K562 (cell line): ENCODE data around the gene PRSS22. TPM values are rescaled to one million over a fixed set of nuclear protein-coding genes. Genes with fewer than 3 reads are reported as not detected.

Experiments used
- BACH1 ChIP-seq: fragments of 200-800 bp; sonication (Bioruptor generic); IDR thresholded peaks from 2 replicates; pipeline ENCODE4 v1.6.1; 2016; ENCODE audit warnings: missing genetic modification characterization, missing compliant biosample characterization
- CBX1 ChIP-seq: sonication (generic); IDR thresholded peaks from 2 replicates; pipeline ENCODE4 v1.6.1; 2016; ENCODE audit warnings: antibody characterized with exemption, low read depth, mild to moderate bottlenecking
- CEBPZ ChIP-seq: fragments of 150-350 bp; IDR thresholded peaks from 2 replicates; pipeline ENCODE4 v1.6.1; 2014; ENCODE audit warnings: low read depth, mild to moderate bottlenecking, low read length, borderline replicate concordance
- ERF ChIP-seq: fragments of 450-650 bp; formaldehyde crosslinking; IDR thresholded peaks from 2 replicates; pipeline ENCODE4 v1.4.0; 2020; ENCODE audit warnings: mild to moderate bottlenecking, mixed read lengths
- JUNB ChIP-seq: fragments of 450-650 bp; formaldehyde crosslinking; conservative IDR thresholded peaks from 2 replicates; pipeline ENCODE4 v1.4.0; 2020; ENCODE audit warnings: mild to moderate bottlenecking
- JUND ChIP-seq, 2 experiments: IDR thresholded peaks; 2 replicates in 1 of 2; 3 replicates in 1 of 2; pipeline ENCODE4 v1.6.1; 2011; ENCODE audit warnings: borderline replicate concordance in 2 of 2, low read depth in 2 of 2, low read length in 2 of 2, improper control_type of control experiment in 1 of 2, missing biosample characterization in 1 of 2, missing genetic modification characterization in 1 of 2, missing genetic modification reagents in 1 of 2
- KDM1A ChIP-seq, 2 experiments: fragments of 450-650 bp; IDR thresholded peaks; 2 replicates each; pipeline ENCODE4 v1.6.1; 2016; ENCODE audit warnings: mild to moderate bottlenecking in 2 of 2
- MXI1 ChIP-seq: IDR thresholded peaks from 2 replicates; pipeline ENCODE4 v1.6.1; 2011; ENCODE audit warnings: low read depth, mild to moderate bottlenecking, improper control_type of control experiment, low read length
- PBX2 ChIP-seq, 2 experiments: IDR thresholded peaks in 1 of 2; conservative IDR thresholded peaks in 1 of 2; 2 replicates each; pipeline ENCODE4 v1.6.1; 2016; ENCODE audit warnings: low read depth in 2 of 2, mild to moderate bottlenecking in 1 of 2, missing compliant biosample characterization in 1 of 2, missing genetic modification characterization in 1 of 2, moderate library complexity in 1 of 2
- PML ChIP-seq: IDR thresholded peaks from 2 replicates; pipeline ENCODE4 v1.6.1; 2012; ENCODE audit warnings: low read length, inconsistent platforms
- POLR3A ChIP-seq: IDR thresholded peaks from 2 replicates; pipeline ENCODE4 v1.6.1; 2011; ENCODE audit warnings: borderline replicate concordance, mild to moderate bottlenecking, moderate library complexity; ENCODE audit not compliant: insufficient read length, insufficient read depth; ENCODE audit errors: extremely low read depth
- TAF9B ChIP-seq: fragments of 450-650 bp; IDR thresholded peaks from 2 replicates; pipeline ENCODE4 v1.6.1; 2018; ENCODE audit warnings: mild to moderate bottlenecking; ENCODE audit not compliant: partially characterized antibody
- TAL1 ChIP-seq: fragments of 450-650 bp; IDR thresholded peaks from 2 replicates; pipeline ENCODE4 v1.6.1; 2016; ENCODE audit warnings: mild to moderate bottlenecking
- TFAP4 ChIP-seq: sonication (generic); formaldehyde crosslinking; IDR thresholded peaks from 2 replicates; pipeline ENCODE4 v1.8.0; 2022; ENCODE audit warnings: missing genetic modification reagents, mild to moderate bottlenecking, moderate library complexity, borderline replicate concordance
- ZNF174 ChIP-seq: fragments of 250-450 bp; sonication (Bioruptor Pico); IDR thresholded peaks from 2 replicates; pipeline ENCODE4 v1.4.0; 2020; ENCODE audit warnings: mild to moderate bottlenecking
- ZNF175 ChIP-seq: fragments of 200-800 bp; sonication (Bioruptor generic); IDR thresholded peaks from 2 replicates; pipeline ENCODE4 v1.6.1; 2016; ENCODE audit warnings: low read depth, mild to moderate bottlenecking, missing genetic modification characterization, missing compliant biosample characterization
- ZNF444 ChIP-seq: fragments of 250-450 bp; sonication (Bioruptor Pico); IDR thresholded peaks from 2 replicates; pipeline ENCODE4 v1.4.0; 2020; ENCODE audit warnings: mild to moderate bottlenecking, moderate library complexity
- ZNF551 ChIP-seq: fragments of 250-450 bp; sonication (Bioruptor Pico); IDR thresholded peaks from 2 replicates; pipeline ENCODE4 v1.5.0; 2021; ENCODE audit warnings: mild to moderate bottlenecking, moderate library complexity
- ZNF583 ChIP-seq: fragments of 250-450 bp; sonication (Bioruptor Pico); IDR thresholded peaks from 2 replicates; pipeline ENCODE4 v1.4.0; 2020
- ZNF766 ChIP-seq: fragments of 200-800 bp; sonication (Bioruptor generic); conservative IDR thresholded peaks from 2 replicates; pipeline ENCODE4 v1.6.1; 2016; ENCODE audit warnings: missing genetic modification characterization, missing compliant biosample characterization
- polyA plus RNA-seq, 8 experiments: library from polyadenylated mRNA; depleted of rRNA in 4 of 8; stranded (reverse) in 5 of 8; unstranded in 3 of 8; fragments of >200 nt; fragmentation: Nextera tagmentation in 2 of 8; fragmentation: Illumina TruSeq in 1 of 8; extraction: Ambion mirVana in 2 of 8; extraction: Trizol in 1 of 8; gene quantifications; 2 replicates each; pipeline versions ENCODE4 v1.2.1 to v1.2.3, GENCODE V29; 2011 to 2014; ENCODE audit warnings: inconsistent platforms in 1 of 8, missing spikeins in 1 of 8
- total RNA-seq, 7 experiments: library from RNA; depleted of rRNA in 6 of 7; stranded (reverse); fragments of >200 nt in 6 of 7; fragmentation: Illumina TruSeq in 2 of 7; extraction: Trizol in 2 of 7; gene quantifications; 2 replicates each; pipeline versions ENCODE4 v1.2.1 to v1.2.3, GENCODE V29; 2011 to 2021; ENCODE audit warnings: low replicate concordance in 1 of 7

Gene PRSS22
- total and polyA plus RNA-seq, 9 of the 15 experiments (the other 6 are each of a cell fraction or from before 2014, with no cell fraction given) = 0.13 to 0.42 TPM; not detected in 7

- TF ChIP-seq CEBPZ (no peak), ZNF174 (CRISPR knock-in tag) (no peak), ZNF175 (CRISPR knock-in tag) (no peak), ZNF583 (CRISPR knock-in tag) (no peak), MXI1 (no peak), ZNF444 (CRISPR knock-in tag) (no peak), PML (no peak), JUND (IDR thresholded peaks at IDR 0.05; ENCODE audit: borderline replicate concordance, low read depth, low read length) (no peak), JUND (tag; IDR thresholded peaks at IDR 0.05; ENCODE audit: borderline replicate concordance, low read depth, low read length) (no peak), PBX2 (CRISPR knock-in tag; IDR thresholded peaks at IDR 0.05; ENCODE audit: low read depth) (no peak), PBX2 (tag; conservative IDR thresholded peaks at IDR 0.05; ENCODE audit: low read depth) (0 out of 2 replicates have a peak, but pooled peaks have one; percentile 19), BACH1 (no peak), POLR3A (no peak), ZNF766 (CRISPR knock-in tag) (peak; percentile 52; the same call in 1 of the 2 replicates), TFAP4 (CRISPR knock-in tag) (0 out of 2 replicates have a peak, but pooled peaks have one; percentile 13), CBX1 (no peak), KDM1A (IDR thresholded peaks at IDR 0.05) (no peak), JUNB (CRISPR knock-in tag) (no peak), TAF9B (no peak), TAL1 (no peak), ZNF551 (CRISPR knock-in tag) (no peak), ERF (CRISPR knock-in tag) (no peak)
These were observed 3.0 kb upstream of the PRSS22 start (continued) for GRCh38 chr16:2860826-2861567.
